Hepatocyte (in vitro differentiated cells): ENCODE data around the gene SLAMF1.

Experiments
- EZH2 ChIP-seq: fragments of 200-600 bp; sonication (generic); IDR thresholded peaks from 2 replicates; pipeline ENCODE4 v1.6.1; 2016; ENCODE audit warnings: antibody characterized with exemption, mild to moderate bottlenecking, borderline replicate concordance
- EZH2phosphoT487 ChIP-seq: fragments of 200-600 bp; sonication (generic); IDR thresholded peaks from one replicate; pipeline ENCODE4 v1.6.1; 2018; ENCODE audit warnings: antibody characterized with exemption, mild to moderate bottlenecking, low read depth, moderate library complexity; ENCODE audit not compliant: unreplicated experiment, severe bottlenecking
- TF ChIP-seq, protein P1 (sequence below): fragments of 200-600 bp; sonication (generic); IDR thresholded peaks from 2 replicates; pipeline ENCODE4 v1.5.1; 2016; ENCODE audit warnings: antibody characterized with exemption, mild to moderate bottlenecking; ENCODE audit not compliant: poor library complexity

DNA sequence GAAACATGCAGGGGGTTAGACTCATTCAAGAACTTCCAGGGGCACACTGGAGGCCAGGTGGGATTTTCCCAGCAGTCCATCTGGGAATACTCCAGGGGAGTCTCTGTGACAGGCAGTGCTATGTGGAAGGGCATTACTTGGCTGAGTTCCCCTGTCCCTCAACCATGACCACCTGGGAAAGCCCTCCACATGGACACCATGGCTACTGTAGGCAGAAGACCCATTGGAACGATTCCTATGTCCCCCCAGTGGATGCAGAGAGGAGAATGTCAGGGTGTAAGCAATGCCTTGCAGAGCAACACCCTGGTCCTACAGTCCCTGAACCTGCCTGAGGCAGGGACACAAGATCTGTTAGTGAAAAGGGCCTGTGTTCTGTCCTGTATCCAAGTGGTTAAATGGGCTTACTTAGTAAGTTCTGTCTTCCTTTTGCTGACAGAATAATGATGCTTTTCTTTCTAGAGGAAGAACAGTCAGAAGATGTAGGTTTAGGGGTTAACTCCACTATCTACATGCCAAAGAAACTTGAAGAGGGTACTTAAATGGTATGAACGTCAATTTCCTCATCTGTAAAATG lies 13.4 kb downstream of the SLAMF1 start:
- TF ChIP-seq, protein P1, sequence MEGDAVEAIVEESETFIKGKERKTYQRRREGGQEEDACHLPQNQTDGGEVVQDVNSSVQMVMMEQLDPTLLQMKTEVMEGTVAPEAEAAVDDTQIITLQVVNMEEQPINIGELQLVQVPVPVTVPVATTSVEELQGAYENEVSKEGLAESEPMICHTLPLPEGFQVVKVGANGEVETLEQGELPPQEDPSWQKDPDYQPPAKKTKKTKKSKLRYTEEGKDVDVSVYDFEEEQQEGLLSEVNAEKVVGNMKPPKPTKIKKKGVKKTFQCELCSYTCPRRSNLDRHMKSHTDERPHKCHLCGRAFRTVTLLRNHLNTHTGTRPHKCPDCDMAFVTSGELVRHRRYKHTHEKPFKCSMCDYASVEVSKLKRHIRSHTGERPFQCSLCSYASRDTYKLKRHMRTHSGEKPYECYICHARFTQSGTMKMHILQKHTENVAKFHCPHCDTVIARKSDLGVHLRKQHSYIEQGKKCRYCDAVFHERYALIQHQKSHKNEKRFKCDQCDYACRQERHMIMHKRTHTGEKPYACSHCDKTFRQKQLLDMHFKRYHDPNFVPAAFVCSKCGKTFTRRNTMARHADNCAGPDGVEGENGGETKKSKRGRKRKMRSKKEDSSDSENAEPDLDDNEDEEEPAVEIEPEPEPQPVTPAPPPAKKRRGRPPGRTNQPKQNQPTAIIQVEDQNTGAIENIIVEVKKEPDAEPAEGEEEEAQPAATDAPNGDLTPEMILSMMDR: no peak
- TF ChIP-seq EZH2: no peak
- no peak for TF ChIP-seq EZH2phosphoT487
